ENCODE results near the gene GUSB. TPM values are rescaled to one million over a fixed set of nuclear protein-coding genes. Genes with fewer than 3 reads are reported as not detected.
"Not testable (repeated sequence)": the region's sequence is repeated elsewhere in the genome, so short reads cannot be mapped to it uniquely, and the experiment has no call there.

Gene GUSB
- total RNA-seq, 1 donor from 2014 or later: 43.4 TPM

GRCh38 chr7:65967361-65968155 is 14.5 kb downstream of the GUSB start:
- Mint-ChIP-seq H3K9me3 (ENCODE audit: unreplicated experiment) (peaks cover 3% of the 10 kb centered on the region), H3K27me3 (ENCODE audit: unreplicated experiment) (peaks cover 2% of the 10 kb centered on the region), H3K4me1 (ENCODE audit: low read depth, unreplicated experiment) (no peaks in the 10 kb centered on the region), H3K4me3 (ENCODE audit: unreplicated experiment) (no peak overlapping the region), H3K36me3 (ENCODE audit: unreplicated experiment) (peaks cover 9% of the 10 kb centered on the region), H3K27ac (ENCODE audit: unreplicated experiment) (no peak overlapping the region)
- no peak for TF ChIP-seq CTCF (IDR thresholded peaks at IDR 0.05; ENCODE audit: partially characterized antibody, unreplicated experiment)
- no peak for DNase-seq

- DNase-seq: no peak
- peaks cover 2% of the 10 kb centered on the region for H3K27me3 Mint-ChIP-seq (ENCODE audit: unreplicated experiment)
Measured at GRCh38 chr7:65966146-65966545, 15.9 kb downstream of the GUSB start.

GRCh38 chr7:65964671-65965070 is 17.3 kb downstream of the GUSB start:
- DNase-seq; H3K4me1 Mint-ChIP-seq (ENCODE audit: low read depth, unreplicated experiment); H3K36me3 Mint-ChIP-seq (ENCODE audit: unreplicated experiment); H3K9me3 Mint-ChIP-seq (ENCODE audit: unreplicated experiment); H3K27ac Mint-ChIP-seq (ENCODE audit: unreplicated experiment); H3K4me3 Mint-ChIP-seq (ENCODE audit: unreplicated experiment); H3K27me3 Mint-ChIP-seq (ENCODE audit: unreplicated experiment): not testable (repeated sequence)

More at GRCh38 chr7:65966146-65966545, 15.9 kb downstream of the GUSB start:
- Mint-ChIP-seq H3K9me3 (ENCODE audit: unreplicated experiment) (peaks cover 2% of the 10 kb centered on the region), H3K4me1 (ENCODE audit: low read depth, unreplicated experiment) (no peaks in the 10 kb centered on the region), H3K4me3 (ENCODE audit: unreplicated experiment) (no peak overlapping the region), H3K36me3 (ENCODE audit: unreplicated experiment) (peaks cover 5% of the 10 kb centered on the region), H3K27ac (ENCODE audit: unreplicated experiment) (no peak overlapping the region)
- TF ChIP-seq CTCF (IDR thresholded peaks at IDR 0.05; ENCODE audit: partially characterized antibody, unreplicated experiment): no peak

- Mint-ChIP-seq H3K27me3 (ENCODE audit: unreplicated experiment) (peaks cover 2% of the 10 kb centered on the region), H3K27ac (ENCODE audit: unreplicated experiment) (no peak overlapping the region), H3K9me3 (ENCODE audit: unreplicated experiment) (no peaks in the 10 kb centered on the region), H3K36me3 (ENCODE audit: unreplicated experiment) (peaks cover 5% of the 10 kb centered on the region), H3K4me1 (ENCODE audit: low read depth, unreplicated experiment) (no peaks in the 10 kb centered on the region), H3K4me3 (ENCODE audit: unreplicated experiment) (no peak overlapping the region)
- no peak for DNase-seq
- TF ChIP-seq CTCF (IDR thresholded peaks at IDR 0.05; ENCODE audit: partially characterized antibody, unreplicated experiment): no peak
Measured at GRCh38 chr7:65962033-65962432, 20.0 kb downstream of the GUSB start.

- Mint-ChIP-seq H3K27ac (ENCODE audit: unreplicated experiment) (no peak overlapping the region), H3K9me3 (ENCODE audit: unreplicated experiment) (no peaks in the 10 kb centered on the region), H3K4me3 (ENCODE audit: unreplicated experiment) (no peak overlapping the region), H3K27me3 (ENCODE audit: unreplicated experiment) (no peaks in the 10 kb centered on the region), H3K4me1 (ENCODE audit: low read depth, unreplicated experiment) (no peaks in the 10 kb centered on the region), H3K36me3 (ENCODE audit: unreplicated experiment) (peaks cover 5% of the 10 kb centered on the region)
- no peak for DNase-seq
- no peak for TF ChIP-seq CTCF (IDR thresholded peaks at IDR 0.05; ENCODE audit: partially characterized antibody, unreplicated experiment)
Measured at GRCh38 chr7:65960351-65961074, 21.5 kb downstream of the GUSB start.

Measured in glutamatergic neuron (in vitro differentiated cells).